Fibroblast of skin of left biceps (primary cell): ENCODE data around the gene SPATA17.
"Not testable (repeated sequence)": the region's sequence is repeated elsewhere in the genome, so short reads cannot be mapped to it uniquely, and the experiment has no call there.

Experiments used
- DNase-seq, 2 experiments: peaks; one replicate each; pipeline ENCODE4 v3.0.0-alpha.2; 2013; ENCODE audit warnings: low read depth in 2 of 2

Gene SPATA17

GRCh38 chr1:217674028-217674729, 43.0 kb downstream of the SPATA17 start:
- DNase-seq: no peak

DNA sequence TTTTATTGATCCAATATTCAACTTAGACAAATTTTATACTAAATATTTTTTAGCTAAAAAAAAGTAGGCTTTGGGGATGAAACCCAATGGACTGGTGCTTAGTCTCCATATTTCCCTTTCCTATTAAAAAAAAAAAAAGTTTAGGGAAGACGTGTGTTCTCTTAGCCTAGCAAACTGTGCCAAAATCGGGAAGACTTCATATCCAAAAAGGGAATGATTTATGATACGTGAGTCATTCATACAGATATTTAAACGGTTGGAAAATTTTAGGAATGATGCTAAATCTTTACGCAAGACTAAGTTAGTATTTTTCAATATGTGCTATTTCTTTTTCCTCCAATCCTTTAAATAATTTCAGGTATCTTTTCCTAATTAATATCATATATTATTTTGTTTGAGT, 50.7 kb downstream of the SPATA17 start:
- no peak for DNase-seq

DNA sequence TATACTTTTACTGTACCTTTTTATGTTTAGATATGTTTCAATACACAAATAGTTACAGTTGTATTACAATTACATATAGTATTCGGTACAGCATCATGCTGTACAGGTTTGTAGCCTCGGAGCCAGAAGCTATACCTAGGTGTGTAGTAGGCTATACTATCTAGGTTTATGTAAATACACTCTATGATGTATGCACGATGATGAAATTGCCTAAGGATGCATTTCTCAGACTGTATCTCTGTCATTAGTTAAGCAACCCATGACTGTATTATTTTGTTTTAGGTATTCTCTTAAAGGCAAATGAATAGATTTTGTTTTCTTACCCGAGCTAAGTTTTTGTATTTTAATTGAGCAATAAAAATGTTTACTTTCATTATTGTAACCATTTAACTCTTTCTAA, 56.4 kb downstream of the SPATA17 start:
- no peak for DNase-seq

GRCh38 chr1:217696140-217696539, 65.0 kb downstream of the SPATA17 start:
- DNase-seq: not testable (repeated sequence)

DNA sequence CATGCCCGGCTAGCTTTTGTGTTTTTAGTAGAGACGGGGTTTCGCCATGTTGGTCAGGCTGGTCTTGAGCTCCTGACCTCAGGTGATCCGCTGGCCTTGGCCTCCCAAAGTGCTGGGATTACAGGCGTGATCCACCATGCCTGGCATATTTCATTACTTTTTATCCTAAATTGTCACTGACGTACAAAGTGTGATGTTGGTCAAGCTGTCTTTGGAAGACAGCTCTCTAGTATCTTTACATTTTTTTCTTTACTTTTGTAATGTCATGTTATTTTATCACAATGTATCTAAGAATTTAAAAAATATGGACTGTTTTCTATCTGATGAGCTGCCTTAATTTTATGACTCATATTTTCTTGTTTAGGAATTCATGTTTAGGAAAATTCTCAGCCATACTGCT, 72.2 kb downstream of the SPATA17 start:
- no peak for DNase-seq

GRCh38 chr1:217712925-217713597, 81.9 kb downstream of the SPATA17 start:
- DNase-seq: no peak

DNA sequence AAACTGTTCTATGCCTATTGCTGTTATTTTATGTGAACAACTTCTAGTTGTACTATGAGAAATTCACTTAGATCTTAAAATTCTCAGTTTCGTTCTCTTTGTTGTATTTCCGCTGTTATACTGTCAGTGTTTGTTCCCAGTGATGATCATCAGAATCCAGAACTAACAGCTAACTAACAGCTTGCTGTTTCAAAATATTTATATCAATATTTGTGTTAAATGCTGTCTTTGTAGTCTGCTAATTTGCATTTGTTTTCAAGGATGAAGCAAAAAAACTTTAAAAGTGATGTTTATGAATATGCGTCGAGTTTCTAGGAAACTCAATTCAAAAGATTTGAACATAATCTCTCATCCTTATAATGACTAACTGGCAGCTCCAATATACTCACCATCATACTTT, 84.5 kb downstream of the SPATA17 start:
- no peak for DNase-seq

GRCh38 chr1:217717959-217718358, 86.8 kb downstream of the SPATA17 start:
- DNase-seq: no peak

GRCh38 chr1:217718873-217719272, 87.7 kb downstream of the SPATA17 start:
- DNase-seq: no peak

- no peak for DNase-seq
Observed at GRCh38 chr1:217721692-217722091, 90.5 kb downstream of the SPATA17 start.

GRCh38 chr1:217734973-217735372, 103.8 kb downstream of the SPATA17 start:
- DNase-seq: no peak

GRCh38 chr1:217747156-217747769, 116.1 kb downstream of the SPATA17 start:
- DNase-seq: peak in 1 of 2 experiments; percentile 2

- no peak for DNase-seq
Observed at GRCh38 chr1:217769768-217770167, 138.6 kb downstream of the SPATA17 start.

DNA sequence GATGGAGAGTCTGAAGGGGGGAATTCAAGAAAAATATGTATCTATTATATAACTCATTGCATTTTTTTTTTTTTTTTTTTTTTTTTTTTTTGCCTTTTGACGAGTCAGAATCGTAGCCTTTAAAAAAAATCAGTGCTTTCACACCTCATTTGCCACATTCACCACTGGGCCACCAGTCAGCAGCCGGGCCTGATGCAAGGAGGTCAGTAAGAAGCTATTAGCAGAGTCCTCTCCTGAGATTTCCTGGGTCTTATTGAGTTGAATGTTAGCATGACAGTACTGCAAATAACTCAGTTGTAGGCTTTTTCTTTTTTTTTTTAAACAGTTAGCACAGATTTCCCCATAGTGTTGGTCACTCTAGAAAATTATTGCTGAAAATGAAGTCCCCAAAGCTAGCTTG, 139.8 kb downstream of the SPATA17 start:
- DNase-seq: no peak

- no peak for DNase-seq
Observed at GRCh38 chr1:217776693-217777092, 145.5 kb downstream of the SPATA17 start.

- DNase-seq: no peak
Observed at GRCh38 chr1:217781056-217781455, 149.9 kb downstream of the SPATA17 start.

DNA sequence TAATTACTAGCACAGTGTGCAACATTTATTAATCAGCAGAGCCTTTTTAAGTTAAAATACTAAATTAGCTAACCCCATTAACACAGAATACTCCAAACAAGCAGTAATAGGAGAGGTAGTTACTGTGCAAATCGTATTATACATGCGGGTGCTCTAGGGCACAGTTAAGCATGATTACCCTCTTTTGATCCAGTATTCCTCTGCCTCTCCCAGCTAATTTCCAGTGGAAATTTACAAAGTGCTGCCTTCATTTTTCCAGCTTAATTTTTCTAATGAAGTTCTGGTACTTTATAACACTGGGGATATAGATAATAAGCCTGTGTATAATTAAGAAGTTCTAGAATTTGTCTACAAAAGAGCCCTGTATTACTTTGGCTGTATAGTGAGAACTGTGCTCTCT, 159.9 kb downstream of the SPATA17 start:
- DNase-seq: no peak

DNA sequence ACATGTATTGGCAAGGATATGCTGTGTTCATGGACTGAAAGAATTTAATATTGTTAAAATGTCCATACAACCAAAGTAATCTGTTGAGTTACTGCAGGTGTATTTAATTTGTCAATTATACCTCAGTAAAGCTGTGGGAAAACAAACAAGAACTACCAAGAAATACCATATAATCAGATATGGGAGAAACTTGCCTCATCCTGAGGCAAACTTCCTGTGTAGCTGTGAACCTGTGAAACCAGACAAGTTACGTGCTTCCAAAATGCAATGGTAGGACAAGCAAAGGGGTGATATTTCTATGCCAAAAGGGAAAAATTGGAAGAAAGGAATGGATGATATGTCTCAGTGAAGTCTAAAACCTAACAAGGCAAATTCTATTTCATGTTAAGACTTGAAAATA, 174.6 kb downstream of the SPATA17 start:
- no peak for DNase-seq

DNA sequence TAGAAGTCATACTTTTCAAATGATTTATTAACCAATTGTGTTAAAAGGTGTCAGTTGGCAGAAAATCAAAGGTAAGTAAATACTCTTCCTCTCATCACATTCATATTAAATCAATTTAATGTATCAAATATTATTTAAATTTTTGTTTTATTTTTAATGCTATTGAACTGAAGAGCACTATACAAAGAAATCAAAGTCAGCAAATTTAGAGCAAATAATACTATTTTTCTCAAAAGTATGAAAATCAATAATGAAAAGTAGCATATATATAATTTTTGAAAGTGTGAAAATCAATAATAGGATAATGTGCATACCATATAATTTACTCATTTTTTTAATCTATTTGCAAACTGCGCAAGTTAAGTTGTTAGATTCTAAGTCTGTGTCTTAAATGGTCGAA, 181.0 kb downstream of the SPATA17 start:
- DNase-seq: no peak

DNA sequence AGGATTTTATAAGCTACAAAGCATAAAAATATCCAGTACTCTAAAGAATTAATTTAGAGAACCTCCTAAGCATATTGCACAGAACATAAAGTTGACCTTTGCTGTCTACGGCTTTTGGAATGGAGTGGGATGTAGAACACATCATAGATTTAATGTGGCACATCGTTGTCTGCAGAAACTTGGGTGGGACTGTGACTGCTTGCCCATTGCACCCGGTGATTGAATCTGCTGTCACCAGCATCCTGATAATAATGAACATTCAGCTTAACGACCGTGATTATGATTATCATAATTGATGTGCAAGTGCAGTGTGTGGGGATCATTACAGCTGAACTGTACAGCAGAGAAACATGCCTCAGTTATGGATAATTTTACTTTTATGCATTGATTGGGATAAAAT, 181.9 kb downstream of the SPATA17 start:
- DNase-seq: no peak

- no peak for DNase-seq
Observed at GRCh38 chr1:217837691-217838090, 206.5 kb downstream of the SPATA17 start.

GRCh38 chr1:217839161-217839560, 208.0 kb downstream of the SPATA17 start:
- DNase-seq: no peak

DNA sequence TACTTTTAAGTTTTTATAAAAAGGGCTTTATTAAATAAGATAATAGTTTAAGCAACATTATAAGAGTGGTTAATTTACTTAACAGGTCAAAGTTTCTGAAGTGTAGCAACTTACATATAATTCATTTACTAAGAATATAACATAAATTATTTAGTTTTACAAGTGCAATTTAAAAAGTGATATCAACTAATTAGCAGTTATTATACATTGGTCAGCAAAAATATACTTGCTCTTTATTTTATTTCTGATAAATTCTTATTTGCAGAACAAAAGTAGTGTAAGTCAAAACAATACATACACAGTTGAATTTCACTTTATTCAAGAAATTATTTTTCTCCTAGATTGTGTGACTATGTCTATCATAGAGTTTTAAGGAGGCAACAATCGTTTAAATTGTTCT, 215.6 kb downstream of the SPATA17 start:
- no peak for DNase-seq
